ENCODE measurements around the gene FALEC.

Gene FALEC

GRCh38 chr1:150511985-150512660 is 3.4 kb upstream of the FALEC start:
- WGBS, 2 experiments (ENCODE audit: insufficient coverage in 2 of 2), result 87 to 89% methylated on average over 14 to 15 of the region's 17 CpGs

GRCh38 chr1:150512846-150513245 is 2.7 kb upstream of the FALEC start:
- H3K27ac ChIP-seq (ENCODE audit: low read depth, low read length, severe bottlenecking), result no peak overlapping the region
- H3K4me3 ChIP-seq (ENCODE audit: extremely low read depth, insufficient read depth, low read length, poor library complexity, severe bottlenecking), result no peak overlapping the region
- WGBS, 2 experiments (ENCODE audit: insufficient coverage in 2 of 2), result 100% methylated on average over 1 of the region's 2 CpGs; no CpG with 5 or more reads in 1 of the 2 experiments
- peaks cover 41% of the 10 kb centered on the region for H3K36me3 ChIP-seq (ENCODE audit: control insufficient read depth, insufficient read depth, low read length)
- peaks cover 21% of the 10 kb centered on the region for H3K4me1 ChIP-seq (ENCODE audit: control insufficient read depth, insufficient read depth, low read length, poor library complexity, severe bottlenecking)
- H3K9me3 ChIP-seq (ENCODE audit: control insufficient read depth, low read length), result no peaks in the 10 kb centered on the region

More at GRCh38 chr1:150511985-150512660, 3.4 kb upstream of the FALEC start:
- H3K4me1 ChIP-seq (ENCODE audit: control insufficient read depth, insufficient read depth, low read length, poor library complexity, severe bottlenecking), result peaks cover 27% of the 10 kb centered on the region
- no peak overlapping the region for H3K27ac ChIP-seq (ENCODE audit: low read depth, low read length, severe bottlenecking)
- H3K36me3 ChIP-seq (ENCODE audit: control insufficient read depth, insufficient read depth, low read length), result peaks cover 42% of the 10 kb centered on the region
- H3K4me3 ChIP-seq (ENCODE audit: extremely low read depth, insufficient read depth, low read length, poor library complexity, severe bottlenecking), result no peak overlapping the region
- no peaks in the 10 kb centered on the region for H3K9me3 ChIP-seq (ENCODE audit: control insufficient read depth, low read length)

GRCh38 chr1:150513351-150513791 is 2.2 kb upstream of the FALEC start:
- Histone ChIP-seq H3K9me3 (ENCODE audit: control insufficient read depth, low read length) (no peaks in the 10 kb centered on the region), H3K36me3 (ENCODE audit: control insufficient read depth, insufficient read depth, low read length) (peaks cover 41% of the 10 kb centered on the region), H3K4me3 (ENCODE audit: extremely low read depth, insufficient read depth, low read length, poor library complexity, severe bottlenecking) (no peak overlapping the region), H3K27ac (ENCODE audit: low read depth, low read length, severe bottlenecking) (no peak overlapping the region), H3K4me1 (ENCODE audit: control insufficient read depth, insufficient read depth, low read length, poor library complexity, severe bottlenecking) (peaks cover 16% of the 10 kb centered on the region)
- 98% methylated on average over 6 to 7 of the region's 7 CpGs for WGBS, 2 experiments (ENCODE audit: insufficient coverage in 2 of 2)

- no peak overlapping the region for H3K27ac ChIP-seq (ENCODE audit: low read depth, low read length, severe bottlenecking)
- peaks cover 41% of the 10 kb centered on the region for H3K36me3 ChIP-seq (ENCODE audit: control insufficient read depth, insufficient read depth, low read length)
- no peaks in the 10 kb centered on the region for H3K9me3 ChIP-seq (ENCODE audit: control insufficient read depth, low read length)
- WGBS, 2 experiments (ENCODE audit: insufficient coverage in 2 of 2), result 95% methylated on average over 9 of the region's 9 CpGs
- no peak overlapping the region for H3K4me3 ChIP-seq (ENCODE audit: extremely low read depth, insufficient read depth, low read length, poor library complexity, severe bottlenecking)
- H3K4me1 ChIP-seq (ENCODE audit: control insufficient read depth, insufficient read depth, low read length, poor library complexity, severe bottlenecking), result peaks cover 8% of the 10 kb centered on the region
Measured at GRCh38 chr1:150514260-150514659, 1.3 kb upstream of the FALEC start.

- no peaks in the 10 kb centered on the region for H3K9me3 ChIP-seq (ENCODE audit: control insufficient read depth, low read length)
Measured at GRCh38 chr1:150514913-150515327, 632 bp upstream of the FALEC start.

GRCh38 chr1:150516050-150516591 is 569 bp downstream of the FALEC start:
- Histone ChIP-seq H3K4me3 (ENCODE audit: extremely low read depth, insufficient read depth, low read length, poor library complexity, severe bottlenecking) (peak overlapping the region; percentile 42), H3K27ac (ENCODE audit: low read depth, low read length, severe bottlenecking) (peak overlapping the region; percentile 45), H3K4me1 (ENCODE audit: control insufficient read depth, insufficient read depth, low read length, poor library complexity, severe bottlenecking) (peaks cover 8% of the 10 kb centered on the region), H3K36me3 (ENCODE audit: control insufficient read depth, insufficient read depth, low read length) (peaks cover 29% of the 10 kb centered on the region), H3K9me3 (ENCODE audit: control insufficient read depth, low read length) (no peaks in the 10 kb centered on the region)
- 51 to 54% methylated on average over 14 to 15 of the region's 19 CpGs for WGBS, 2 experiments (ENCODE audit: insufficient coverage in 2 of 2)

More at GRCh38 chr1:150514913-150515327, 632 bp upstream of the FALEC start:
- Histone ChIP-seq H3K27ac (ENCODE audit: low read depth, low read length, severe bottlenecking) (peak overlapping the region; percentile 74), H3K4me3 (ENCODE audit: extremely low read depth, insufficient read depth, low read length, poor library complexity, severe bottlenecking) (peak overlapping the region; percentile 42), H3K4me1 (ENCODE audit: control insufficient read depth, insufficient read depth, low read length, poor library complexity, severe bottlenecking) (peaks cover 8% of the 10 kb centered on the region), H3K36me3 (ENCODE audit: control insufficient read depth, insufficient read depth, low read length) (peaks cover 36% of the 10 kb centered on the region)
- WGBS, 2 experiments (ENCODE audit: insufficient coverage in 2 of 2), result 30 to 33% methylated on average over 18 of the region's 21 CpGs

GRCh38 chr1:150516616-150517015 is 1.1 kb downstream of the FALEC start:
- 89% methylated on average over 1 of the region's 4 CpGs; no CpG with 5 or more reads in 1 of the 2 experiments for WGBS, 2 experiments (ENCODE audit: insufficient coverage in 2 of 2)
- peaks cover 8% of the 10 kb centered on the region for H3K4me1 ChIP-seq (ENCODE audit: control insufficient read depth, insufficient read depth, low read length, poor library complexity, severe bottlenecking)
- H3K4me3 ChIP-seq (ENCODE audit: extremely low read depth, insufficient read depth, low read length, poor library complexity, severe bottlenecking), result no peak overlapping the region

GRCh38 chr1:150521196-150521968 is 5.8 kb downstream of the FALEC start:
- H3K36me3 ChIP-seq (ENCODE audit: control insufficient read depth, insufficient read depth, low read length), result no peaks in the 10 kb centered on the region
- 80 to 100% methylated on average over 1 of the region's 1 CpG for WGBS, 2 experiments (ENCODE audit: insufficient coverage in 2 of 2)
- H3K4me1 ChIP-seq (ENCODE audit: control insufficient read depth, insufficient read depth, low read length, poor library complexity, severe bottlenecking), result peaks cover 3% of the 10 kb centered on the region
- no peaks in the 10 kb centered on the region for H3K9me3 ChIP-seq (ENCODE audit: control insufficient read depth, low read length)
- H3K27ac ChIP-seq (ENCODE audit: low read depth, low read length, severe bottlenecking), result no peak overlapping the region
- no peak overlapping the region for H3K4me3 ChIP-seq (ENCODE audit: extremely low read depth, insufficient read depth, low read length, poor library complexity, severe bottlenecking)

More at GRCh38 chr1:150516616-150517015, 1.1 kb downstream of the FALEC start:
- peaks cover 25% of the 10 kb centered on the region for H3K36me3 ChIP-seq (ENCODE audit: control insufficient read depth, insufficient read depth, low read length)
- no peak overlapping the region for H3K27ac ChIP-seq (ENCODE audit: low read depth, low read length, severe bottlenecking)
- no peaks in the 10 kb centered on the region for H3K9me3 ChIP-seq (ENCODE audit: control insufficient read depth, low read length)

GRCh38 chr1:150525348-150525747 is 9.8 kb downstream of the FALEC start:
- H3K4me1 ChIP-seq (ENCODE audit: control insufficient read depth, insufficient read depth, low read length, poor library complexity, severe bottlenecking), result peaks cover 9% of the 10 kb centered on the region
- 82 to 90% methylated on average over 2 of the region's 3 CpGs for WGBS, 2 experiments (ENCODE audit: insufficient coverage in 2 of 2)

GRCh38 chr1:150528196-150528595 is 12.6 kb downstream of the FALEC start:
- no peak overlapping the region for H3K4me3 ChIP-seq (ENCODE audit: extremely low read depth, insufficient read depth, low read length, poor library complexity, severe bottlenecking)
- peaks cover 16% of the 10 kb centered on the region for H3K4me1 ChIP-seq (ENCODE audit: control insufficient read depth, insufficient read depth, low read length, poor library complexity, severe bottlenecking)
- H3K27ac ChIP-seq (ENCODE audit: low read depth, low read length, severe bottlenecking), result peak overlapping the region; percentile 29
- no peaks in the 10 kb centered on the region for H3K36me3 ChIP-seq (ENCODE audit: control insufficient read depth, insufficient read depth, low read length)
- no peaks in the 10 kb centered on the region for H3K9me3 ChIP-seq (ENCODE audit: control insufficient read depth, low read length)
- WGBS, 2 experiments (ENCODE audit: insufficient coverage in 2 of 2), result no CpG with 5 or more reads among the region's 1 CpG

More at GRCh38 chr1:150525348-150525747, 9.8 kb downstream of the FALEC start:
- Histone ChIP-seq H3K4me3 (ENCODE audit: extremely low read depth, insufficient read depth, low read length, poor library complexity, severe bottlenecking) (no peak overlapping the region), H3K36me3 (ENCODE audit: control insufficient read depth, insufficient read depth, low read length) (no peaks in the 10 kb centered on the region), H3K9me3 (ENCODE audit: control insufficient read depth, low read length) (no peaks in the 10 kb centered on the region), H3K27ac (ENCODE audit: low read depth, low read length, severe bottlenecking) (no peak overlapping the region)

Data from mesodermal cell (in vitro differentiated cells).